ENCODE measurements around the gene AKAP7.

Gene AKAP7

GRCh38 chr6:131222773-131223172, 87.5 kb downstream of the AKAP7 start:
- peaks cover 3% of the 10 kb centered on the region for H3K4me1 ChIP-seq (ENCODE audit: insufficient read depth, low read length, poor library complexity, severe bottlenecking)
- TF ChIP-seq EZH2phosphoT487 (IDR thresholded peaks at IDR 0.05; ENCODE audit: borderline replicate concordance), result no peak
- no peak for TF ChIP-seq CTCF (conservative IDR thresholded peaks at IDR 0.05; ENCODE audit: low read length)
- peaks cover 4% of the 10 kb centered on the region; the same call in 1 of the 2 replicates for H3K36me3 ChIP-seq (ENCODE audit: insufficient read depth, low read length)
- no peaks in the 10 kb centered on the region for H3K9me2 ChIP-seq (replicated peaks; ENCODE audit: low read depth, low read length)
- no peaks in the 10 kb centered on the region for H3K79me2 ChIP-seq (ENCODE audit: insufficient read depth, low read length)
- no peaks in the 10 kb centered on the region for H3F3A ChIP-seq (ENCODE audit: low read depth)
- H3K27me3 ChIP-seq (ENCODE audit: insufficient read depth, low read length, poor library complexity, severe bottlenecking), result no peaks in the 10 kb centered on the region
- no peak overlapping the region for H3K9ac ChIP-seq (ENCODE audit: low read depth, low read length, poor library complexity, severe bottlenecking)
- H3K4me2 ChIP-seq (ENCODE audit: low read depth, low read length, poor library complexity, severe bottlenecking), result no peak overlapping the region
- no peaks in the 10 kb centered on the region for H4K20me1 ChIP-seq (ENCODE audit: insufficient read depth, low read length, poor library complexity, severe bottlenecking)
- no peaks in the 10 kb centered on the region for H3K9me3 ChIP-seq (ENCODE audit: insufficient read depth, low read depth, low read length)
- H2AFZ ChIP-seq (ENCODE audit: low read length), result no peak overlapping the region
- no peak overlapping the region for H3K4me3 ChIP-seq (ENCODE audit: low read length, poor library complexity, severe bottlenecking)

GRCh38 chr6:131223416-131223815, 88.1 kb downstream of the AKAP7 start:
- Histone ChIP-seq H3K9me2 (replicated peaks; ENCODE audit: low read depth, low read length) (no peaks in the 10 kb centered on the region), H3K27me3 (ENCODE audit: insufficient read depth, low read length, poor library complexity, severe bottlenecking) (no peaks in the 10 kb centered on the region), H3K4me2 (ENCODE audit: low read depth, low read length, poor library complexity, severe bottlenecking) (no peak overlapping the region), H3F3A (ENCODE audit: low read depth) (no peaks in the 10 kb centered on the region), H2AFZ (ENCODE audit: low read length) (no peak overlapping the region), H3K9ac (ENCODE audit: low read depth, low read length, poor library complexity, severe bottlenecking) (no peak overlapping the region), H3K9me3 (ENCODE audit: insufficient read depth, low read depth, low read length) (no peaks in the 10 kb centered on the region), H3K4me1 (ENCODE audit: insufficient read depth, low read length, poor library complexity, severe bottlenecking) (peaks cover 3% of the 10 kb centered on the region), H3K4me3 (ENCODE audit: low read length, poor library complexity, severe bottlenecking) (no peak overlapping the region), H3K36me3 (ENCODE audit: insufficient read depth, low read length) (peaks cover 4% of the 10 kb centered on the region; the same call in 1 of the 2 replicates), H3K79me2 (ENCODE audit: insufficient read depth, low read length) (no peaks in the 10 kb centered on the region), H4K20me1 (ENCODE audit: insufficient read depth, low read length, poor library complexity, severe bottlenecking) (no peaks in the 10 kb centered on the region)
- TF ChIP-seq EZH2phosphoT487 (IDR thresholded peaks at IDR 0.05; ENCODE audit: borderline replicate concordance) (no peak), CTCF (conservative IDR thresholded peaks at IDR 0.05; ENCODE audit: low read length) (no peak)

GRCh38 chr6:131225127-131225526, 89.9 kb downstream of the AKAP7 start:
- Histone ChIP-seq H3K79me2 (ENCODE audit: insufficient read depth, low read length) (no peaks in the 10 kb centered on the region), H3K9me2 (replicated peaks; ENCODE audit: low read depth, low read length) (no peaks in the 10 kb centered on the region), H3K4me2 (ENCODE audit: low read depth, low read length, poor library complexity, severe bottlenecking) (no peak overlapping the region), H2AFZ (ENCODE audit: low read length) (no peak overlapping the region), H3K9ac (ENCODE audit: low read depth, low read length, poor library complexity, severe bottlenecking) (no peak overlapping the region), H4K20me1 (ENCODE audit: insufficient read depth, low read length, poor library complexity, severe bottlenecking) (no peaks in the 10 kb centered on the region), H3K4me3 (ENCODE audit: low read length, poor library complexity, severe bottlenecking) (no peak overlapping the region), H3F3A (ENCODE audit: low read depth) (no peaks in the 10 kb centered on the region), H3K36me3 (ENCODE audit: insufficient read depth, low read length) (peaks cover 4% of the 10 kb centered on the region; the same call in 1 of the 2 replicates), H3K4me1 (ENCODE audit: insufficient read depth, low read length, poor library complexity, severe bottlenecking) (peaks cover 3% of the 10 kb centered on the region), H3K27me3 (ENCODE audit: insufficient read depth, low read length, poor library complexity, severe bottlenecking) (no peaks in the 10 kb centered on the region), H3K9me3 (ENCODE audit: insufficient read depth, low read depth, low read length) (no peaks in the 10 kb centered on the region)
- TF ChIP-seq CTCF (conservative IDR thresholded peaks at IDR 0.05; ENCODE audit: low read length), result no peak
